ENCODE measurements around the gene THTPA. TPM values are rescaled to one million over a fixed set of nuclear protein-coding genes. Genes with fewer than 3 reads are reported as not detected.

Gene THTPA
- total and polyA plus RNA-seq, 2 of the 13 experiments (the other 11 are each of a cell fraction or from before 2014, with no cell fraction given), result 7.4 to 8.7 TPM

DNA sequence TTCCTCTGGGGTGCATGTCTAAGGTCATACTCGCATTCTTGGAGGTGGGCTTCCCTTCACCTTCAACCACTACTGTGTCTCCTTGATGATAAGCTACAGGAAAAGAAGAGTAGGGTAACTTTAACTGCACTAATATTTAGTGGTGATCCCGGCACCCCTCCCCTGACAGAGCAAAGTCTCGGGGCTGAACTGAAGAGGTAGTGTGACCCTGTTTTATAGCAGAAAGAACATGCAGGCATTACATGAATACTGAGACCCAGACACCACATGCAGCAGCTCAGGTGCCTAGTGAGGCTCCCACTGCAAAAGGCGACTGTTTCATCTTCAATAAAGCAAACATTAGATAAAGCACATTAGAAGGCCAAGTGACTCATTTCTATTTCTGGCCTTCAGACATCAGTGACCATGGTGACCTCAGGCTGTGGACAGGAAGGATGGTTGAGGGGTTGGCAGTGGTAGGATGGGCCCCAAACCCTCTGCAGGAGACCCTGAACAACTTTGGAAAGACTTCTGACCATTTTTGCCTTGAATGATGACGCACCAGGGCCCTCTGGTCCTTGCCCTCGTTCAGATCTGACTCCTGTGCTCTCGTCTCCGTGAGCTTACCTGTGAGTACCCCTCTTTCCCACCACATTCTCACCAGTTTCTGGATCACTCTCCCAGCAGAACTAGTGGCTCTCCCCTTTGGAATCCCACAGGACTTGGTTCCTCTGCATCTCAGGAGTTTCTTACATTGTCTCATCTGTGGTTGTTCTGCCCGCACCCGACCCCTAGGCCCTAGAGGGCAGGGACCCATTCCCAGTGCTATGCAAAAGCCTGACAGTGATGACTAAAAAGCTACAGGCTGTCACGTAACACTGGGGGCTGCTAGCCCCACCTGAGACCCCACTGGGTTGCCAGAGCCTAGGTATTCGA lies 46.4 kb downstream of the THTPA start (continued):
- TF ChIP-seq, protein P1, sequence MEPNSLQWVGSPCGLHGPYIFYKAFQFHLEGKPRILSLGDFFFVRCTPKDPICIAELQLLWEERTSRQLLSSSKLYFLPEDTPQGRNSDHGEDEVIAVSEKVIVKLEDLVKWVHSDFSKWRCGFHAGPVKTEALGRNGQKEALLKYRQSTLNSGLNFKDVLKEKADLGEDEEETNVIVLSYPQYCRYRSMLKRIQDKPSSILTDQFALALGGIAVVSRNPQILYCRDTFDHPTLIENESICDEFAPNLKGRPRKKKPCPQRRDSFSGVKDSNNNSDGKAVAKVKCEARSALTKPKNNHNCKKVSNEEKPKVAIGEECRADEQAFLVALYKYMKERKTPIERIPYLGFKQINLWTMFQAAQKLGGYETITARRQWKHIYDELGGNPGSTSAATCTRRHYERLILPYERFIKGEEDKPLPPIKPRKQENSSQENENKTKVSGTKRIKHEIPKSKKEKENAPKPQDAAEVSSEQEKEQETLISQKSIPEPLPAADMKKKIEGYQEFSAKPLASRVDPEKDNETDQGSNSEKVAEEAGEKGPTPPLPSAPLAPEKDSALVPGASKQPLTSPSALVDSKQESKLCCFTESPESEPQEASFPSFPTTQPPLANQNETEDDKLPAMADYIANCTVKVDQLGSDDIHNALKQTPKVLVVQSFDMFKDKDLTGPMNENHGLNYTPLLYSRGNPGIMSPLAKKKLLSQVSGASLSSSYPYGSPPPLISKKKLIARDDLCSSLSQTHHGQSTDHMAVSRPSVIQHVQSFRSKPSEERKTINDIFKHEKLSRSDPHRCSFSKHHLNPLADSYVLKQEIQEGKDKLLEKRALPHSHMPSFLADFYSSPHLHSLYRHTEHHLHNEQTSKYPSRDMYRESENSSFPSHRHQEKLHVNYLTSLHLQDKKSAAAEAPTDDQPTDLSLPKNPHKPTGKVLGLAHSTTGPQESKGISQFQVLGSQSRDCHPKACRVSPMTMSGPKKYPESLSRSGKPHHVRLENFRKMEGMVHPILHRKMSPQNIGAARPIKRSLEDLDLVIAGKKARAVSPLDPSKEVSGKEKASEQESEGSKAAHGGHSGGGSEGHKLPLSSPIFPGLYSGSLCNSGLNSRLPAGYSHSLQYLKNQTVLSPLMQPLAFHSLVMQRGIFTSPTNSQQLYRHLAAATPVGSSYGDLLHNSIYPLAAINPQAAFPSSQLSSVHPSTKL (CRISPR knock-in tag; IDR thresholded peaks at IDR 0.05), result peak; percentile 98
- TF ChIP-seq KAT7 (CRISPR knock-in tag; IDR thresholded peaks at IDR 0.05; ENCODE audit: borderline replicate concordance) (peak; percentile 57), FOXO1 (CRISPR knock-in tag; IDR thresholded peaks at IDR 0.05) (peak; percentile 45; the same call in 1 of the 2 replicates), TOE1 (CRISPR knock-in tag; IDR thresholded peaks at IDR 0.05) (no peak), GLI4 (CRISPR knock-in tag; IDR thresholded peaks at IDR 0.05; ENCODE audit: borderline replicate concordance) (peak; percentile 63; the same call in 1 of the 2 replicates), SRSF9 (IDR thresholded peaks at IDR 0.05; ENCODE audit: borderline replicate concordance, insufficient read depth, low read depth, low read length, poor library complexity, severe bottlenecking) (no peak), CHD4 (IDR thresholded peaks at IDR 0.05; ENCODE audit: borderline replicate concordance, low read length) (no peak), SNRNP70 (IDR thresholded peaks at IDR 0.05; ENCODE audit: low read depth, low read length) (no peak), CCDC6 (CRISPR knock-in tag; IDR thresholded peaks at IDR 0.05) (peak; percentile 71; the same call in 1 of the 2 replicates), ZFP36L1 (CRISPR knock-in tag; IDR thresholded peaks at IDR 0.05) (0 out of 2 replicates have a peak, but pooled peaks have one; percentile 59), ZNF263 (CRISPR knock-in tag; IDR thresholded peaks at IDR 0.05) (peak; percentile 65), ZNF124 (CRISPR knock-in tag; IDR thresholded peaks at IDR 0.05) (no peak), HNRNPK (IDR thresholded peaks at IDR 0.05; ENCODE audit: low read depth, low read length, poor library complexity, severe bottlenecking) (no peak), HDAC6 (IDR thresholded peaks at IDR 0.05; ENCODE audit: low read depth, low read length) (no peak), GZF1 (CRISPR knock-in tag; IDR thresholded peaks at IDR 0.05) (no peak), PHF21A (CRISPR knock-in tag; IDR thresholded peaks at IDR 0.05) (peak; percentile 29; the same call in 1 of the 2 replicates), MLLT10 (CRISPR knock-in tag; IDR thresholded peaks at IDR 0.05) (no peak), ZNF83 (CRISPR knock-in tag; IDR thresholded peaks at IDR 0.05; ENCODE audit: borderline replicate concordance) (no peak), PAF1 (CRISPR knock-in tag; IDR thresholded peaks at IDR 0.05) (no peak), TOPORS (CRISPR knock-in tag; IDR thresholded peaks at IDR 0.05) (no peak)
- TF ChIP-seq, protein P2, sequence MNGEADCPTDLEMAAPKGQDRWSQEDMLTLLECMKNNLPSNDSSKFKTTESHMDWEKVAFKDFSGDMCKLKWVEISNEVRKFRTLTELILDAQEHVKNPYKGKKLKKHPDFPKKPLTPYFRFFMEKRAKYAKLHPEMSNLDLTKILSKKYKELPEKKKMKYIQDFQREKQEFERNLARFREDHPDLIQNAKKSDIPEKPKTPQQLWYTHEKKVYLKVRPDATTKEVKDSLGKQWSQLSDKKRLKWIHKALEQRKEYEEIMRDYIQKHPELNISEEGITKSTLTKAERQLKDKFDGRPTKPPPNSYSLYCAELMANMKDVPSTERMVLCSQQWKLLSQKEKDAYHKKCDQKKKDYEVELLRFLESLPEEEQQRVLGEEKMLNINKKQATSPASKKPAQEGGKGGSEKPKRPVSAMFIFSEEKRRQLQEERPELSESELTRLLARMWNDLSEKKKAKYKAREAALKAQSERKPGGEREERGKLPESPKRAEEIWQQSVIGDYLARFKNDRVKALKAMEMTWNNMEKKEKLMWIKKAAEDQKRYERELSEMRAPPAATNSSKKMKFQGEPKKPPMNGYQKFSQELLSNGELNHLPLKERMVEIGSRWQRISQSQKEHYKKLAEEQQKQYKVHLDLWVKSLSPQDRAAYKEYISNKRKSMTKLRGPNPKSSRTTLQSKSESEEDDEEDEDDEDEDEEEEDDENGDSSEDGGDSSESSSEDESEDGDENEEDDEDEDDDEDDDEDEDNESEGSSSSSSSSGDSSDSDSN (CRISPR knock-in tag; IDR thresholded peaks at IDR 0.05), result no peak
- TF ChIP-seq, protein P3, sequence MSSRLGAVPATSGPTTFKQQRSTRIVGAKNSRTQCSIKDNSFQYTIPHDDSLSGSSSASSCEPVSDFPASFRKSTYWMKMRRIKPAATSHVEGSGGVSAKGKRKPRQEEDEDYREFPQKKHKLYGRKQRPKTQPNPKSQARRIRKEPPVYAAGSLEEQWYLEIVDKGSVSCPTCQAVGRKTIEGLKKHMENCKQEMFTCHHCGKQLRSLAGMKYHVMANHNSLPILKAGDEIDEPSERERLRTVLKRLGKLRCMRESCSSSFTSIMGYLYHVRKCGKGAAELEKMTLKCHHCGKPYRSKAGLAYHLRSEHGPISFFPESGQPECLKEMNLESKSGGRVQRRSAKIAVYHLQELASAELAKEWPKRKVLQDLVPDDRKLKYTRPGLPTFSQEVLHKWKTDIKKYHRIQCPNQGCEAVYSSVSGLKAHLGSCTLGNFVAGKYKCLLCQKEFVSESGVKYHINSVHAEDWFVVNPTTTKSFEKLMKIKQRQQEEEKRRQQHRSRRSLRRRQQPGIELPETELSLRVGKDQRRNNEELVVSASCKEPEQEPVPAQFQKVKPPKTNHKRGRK (CRISPR knock-in tag; IDR thresholded peaks at IDR 0.05), result no peak

Measured in HepG2 (cell line).